Mammary epithelial cell (primary cell): ENCODE results near the gene RAVER1.

ENCODE experiments used
- EZH2 ChIP-seq: IDR thresholded peaks from 2 replicates; pipeline ENCODE4 v1.6.1; 2012; ENCODE audit warnings: low read length, inconsistent platforms, borderline replicate concordance
- TF ChIP-seq, protein P1 (sequence below), 2 donors: IDR thresholded peaks in 1 of 2; conservative IDR thresholded peaks in 1 of 2; 2 replicates each; pipeline ENCODE4 v1.5.1; 2011 to 2012; ENCODE audit warnings: inconsistent platforms in 2 of 2, low read length in 2 of 2, mild to moderate bottlenecking in 2 of 2, control low read depth in 1 of 2, low read depth in 1 of 2; ENCODE audit not compliant: insufficient read depth in 1 of 2; ENCODE audit errors: extremely low read depth in 1 of 2

DNA sequence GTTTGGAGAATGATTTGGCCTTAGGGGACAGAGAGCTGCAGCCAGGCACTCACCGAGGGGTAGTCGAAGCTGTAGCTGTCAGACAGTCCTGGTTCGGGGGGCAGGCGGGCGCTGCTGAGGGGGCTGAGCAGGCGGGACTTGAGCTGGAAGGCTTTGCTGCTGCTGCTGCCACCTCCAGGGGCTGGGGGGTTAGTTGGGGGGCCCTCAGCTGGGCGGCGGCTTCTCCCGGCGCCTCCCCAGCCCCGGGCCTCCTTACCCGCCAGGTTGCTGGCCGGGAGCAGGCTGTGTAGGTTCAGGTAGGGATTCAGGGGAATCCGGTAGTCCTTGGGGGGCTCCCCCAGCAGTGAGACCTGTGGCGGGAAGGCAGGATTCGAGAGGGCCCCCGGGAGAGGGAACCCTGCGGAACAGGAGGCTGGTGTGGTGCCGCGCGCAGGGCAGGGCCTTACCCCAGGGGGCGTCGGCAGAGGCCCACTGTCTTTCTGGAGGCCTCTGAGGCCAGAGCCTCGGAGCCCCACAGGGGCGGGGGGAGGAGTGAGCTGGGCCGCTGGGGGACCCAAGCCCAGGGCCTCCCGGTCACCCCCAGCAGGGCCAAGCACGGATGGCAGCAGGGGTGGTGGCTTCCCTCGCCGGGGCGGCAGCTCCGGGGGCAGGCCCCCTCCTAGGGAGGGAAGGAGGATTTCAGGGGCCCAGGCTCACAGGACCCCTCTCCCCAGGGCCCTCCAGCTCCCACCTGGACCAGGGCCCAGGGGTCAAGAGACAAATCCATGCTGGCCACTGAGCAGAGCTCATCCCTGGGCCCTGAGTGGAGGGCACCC lies 12.5 kb downstream of the RAVER1 start:
- no peak for TF ChIP-seq EZH2
- TF ChIP-seq, protein P1, sequence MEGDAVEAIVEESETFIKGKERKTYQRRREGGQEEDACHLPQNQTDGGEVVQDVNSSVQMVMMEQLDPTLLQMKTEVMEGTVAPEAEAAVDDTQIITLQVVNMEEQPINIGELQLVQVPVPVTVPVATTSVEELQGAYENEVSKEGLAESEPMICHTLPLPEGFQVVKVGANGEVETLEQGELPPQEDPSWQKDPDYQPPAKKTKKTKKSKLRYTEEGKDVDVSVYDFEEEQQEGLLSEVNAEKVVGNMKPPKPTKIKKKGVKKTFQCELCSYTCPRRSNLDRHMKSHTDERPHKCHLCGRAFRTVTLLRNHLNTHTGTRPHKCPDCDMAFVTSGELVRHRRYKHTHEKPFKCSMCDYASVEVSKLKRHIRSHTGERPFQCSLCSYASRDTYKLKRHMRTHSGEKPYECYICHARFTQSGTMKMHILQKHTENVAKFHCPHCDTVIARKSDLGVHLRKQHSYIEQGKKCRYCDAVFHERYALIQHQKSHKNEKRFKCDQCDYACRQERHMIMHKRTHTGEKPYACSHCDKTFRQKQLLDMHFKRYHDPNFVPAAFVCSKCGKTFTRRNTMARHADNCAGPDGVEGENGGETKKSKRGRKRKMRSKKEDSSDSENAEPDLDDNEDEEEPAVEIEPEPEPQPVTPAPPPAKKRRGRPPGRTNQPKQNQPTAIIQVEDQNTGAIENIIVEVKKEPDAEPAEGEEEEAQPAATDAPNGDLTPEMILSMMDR (conservative IDR thresholded peaks at IDR 0.05 in 1 of 2, IDR thresholded peaks at IDR 0.05 in 1 of 2; ENCODE audit: extremely low read depth in 1 of 2, insufficient read depth in 1 of 2, low read depth in 1 of 2, low read length in 2 of 2), result no peak
